Measurements from ENCODE around the gene CYB5R3.

- TF ChIP-seq, protein P1, sequence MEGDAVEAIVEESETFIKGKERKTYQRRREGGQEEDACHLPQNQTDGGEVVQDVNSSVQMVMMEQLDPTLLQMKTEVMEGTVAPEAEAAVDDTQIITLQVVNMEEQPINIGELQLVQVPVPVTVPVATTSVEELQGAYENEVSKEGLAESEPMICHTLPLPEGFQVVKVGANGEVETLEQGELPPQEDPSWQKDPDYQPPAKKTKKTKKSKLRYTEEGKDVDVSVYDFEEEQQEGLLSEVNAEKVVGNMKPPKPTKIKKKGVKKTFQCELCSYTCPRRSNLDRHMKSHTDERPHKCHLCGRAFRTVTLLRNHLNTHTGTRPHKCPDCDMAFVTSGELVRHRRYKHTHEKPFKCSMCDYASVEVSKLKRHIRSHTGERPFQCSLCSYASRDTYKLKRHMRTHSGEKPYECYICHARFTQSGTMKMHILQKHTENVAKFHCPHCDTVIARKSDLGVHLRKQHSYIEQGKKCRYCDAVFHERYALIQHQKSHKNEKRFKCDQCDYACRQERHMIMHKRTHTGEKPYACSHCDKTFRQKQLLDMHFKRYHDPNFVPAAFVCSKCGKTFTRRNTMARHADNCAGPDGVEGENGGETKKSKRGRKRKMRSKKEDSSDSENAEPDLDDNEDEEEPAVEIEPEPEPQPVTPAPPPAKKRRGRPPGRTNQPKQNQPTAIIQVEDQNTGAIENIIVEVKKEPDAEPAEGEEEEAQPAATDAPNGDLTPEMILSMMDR (IDR thresholded peaks at IDR 0.05): no peak
- no peak for TF ChIP-seq POLR2A (IDR thresholded peaks at IDR 0.05)
These were observed 44.8 kb upstream of the CYB5R3 start for GRCh38 chr22:42693763-42694683.
